ENCODE data around the gene DNAJC2.

DNA sequence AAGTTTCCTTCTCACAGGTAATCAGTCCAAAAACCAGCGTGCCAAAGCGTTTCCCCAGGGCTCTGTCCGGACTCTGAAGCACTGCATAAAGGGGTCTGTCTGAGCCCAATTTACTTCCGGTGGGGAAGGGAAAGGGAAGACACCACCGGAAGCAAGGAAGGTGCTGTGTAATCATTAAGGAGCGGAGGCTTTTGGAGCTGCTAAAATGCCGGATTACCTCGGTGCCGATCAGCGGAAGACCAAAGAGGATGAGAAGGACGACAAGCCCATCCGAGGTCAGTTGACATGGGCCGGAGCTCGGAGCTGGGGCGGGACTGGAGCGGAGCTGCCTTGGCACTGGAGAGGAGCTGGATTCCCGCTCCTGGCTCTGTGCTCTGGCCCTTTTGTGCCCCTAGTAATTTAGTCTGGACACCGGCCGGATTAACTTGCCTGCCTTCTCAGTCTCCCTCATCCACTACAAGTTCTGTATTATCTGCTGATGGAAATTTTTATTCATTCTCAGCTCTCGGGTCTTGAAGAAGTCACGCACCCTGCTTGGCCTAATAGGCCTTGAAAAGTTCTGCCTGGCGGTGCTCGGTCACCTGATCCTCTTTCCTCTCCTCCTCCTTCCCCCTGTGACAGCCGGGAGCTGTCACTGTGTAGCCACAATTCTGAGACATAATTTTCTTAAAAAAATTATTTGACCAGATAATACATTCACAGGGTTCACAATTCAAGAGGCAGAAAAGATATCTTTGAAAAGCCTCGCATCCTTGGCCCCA, 3.1 kb upstream of the DNAJC2 start, which contains the start of gene PSMC2:
- TF ChIP-seq, protein P1, sequence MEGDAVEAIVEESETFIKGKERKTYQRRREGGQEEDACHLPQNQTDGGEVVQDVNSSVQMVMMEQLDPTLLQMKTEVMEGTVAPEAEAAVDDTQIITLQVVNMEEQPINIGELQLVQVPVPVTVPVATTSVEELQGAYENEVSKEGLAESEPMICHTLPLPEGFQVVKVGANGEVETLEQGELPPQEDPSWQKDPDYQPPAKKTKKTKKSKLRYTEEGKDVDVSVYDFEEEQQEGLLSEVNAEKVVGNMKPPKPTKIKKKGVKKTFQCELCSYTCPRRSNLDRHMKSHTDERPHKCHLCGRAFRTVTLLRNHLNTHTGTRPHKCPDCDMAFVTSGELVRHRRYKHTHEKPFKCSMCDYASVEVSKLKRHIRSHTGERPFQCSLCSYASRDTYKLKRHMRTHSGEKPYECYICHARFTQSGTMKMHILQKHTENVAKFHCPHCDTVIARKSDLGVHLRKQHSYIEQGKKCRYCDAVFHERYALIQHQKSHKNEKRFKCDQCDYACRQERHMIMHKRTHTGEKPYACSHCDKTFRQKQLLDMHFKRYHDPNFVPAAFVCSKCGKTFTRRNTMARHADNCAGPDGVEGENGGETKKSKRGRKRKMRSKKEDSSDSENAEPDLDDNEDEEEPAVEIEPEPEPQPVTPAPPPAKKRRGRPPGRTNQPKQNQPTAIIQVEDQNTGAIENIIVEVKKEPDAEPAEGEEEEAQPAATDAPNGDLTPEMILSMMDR (IDR thresholded peaks at IDR 0.05; ENCODE audit: low read length) = no peak
- no peak for TF ChIP-seq EZH2 (IDR thresholded peaks at IDR 0.05; ENCODE audit: borderline replicate concordance, low read length)
